CD4-positive, alpha-beta T cell treated with Interleukin-1 beta for 1 hour (primary cell): ENCODE measurements around the gene KRT85.

Source experiments
- DNase-seq, 2 donors: peaks; one replicate each; pipeline ENCODE4 v3.0.0-alpha.2; 2020 to 2022

Gene KRT85

GRCh38 chr12:52394836-52395405 is 27.6 kb upstream of the KRT85 start:
- no peak for DNase-seq

GRCh38 chr12:52392465-52393007 is 25.3 kb upstream of the KRT85 start:
- no peak for DNase-seq

- no peak for DNase-seq
Observed at GRCh38 chr12:52391618-52392002, 24.3 kb upstream of the KRT85 start.

GRCh38 chr12:52390739-52391617 is 23.7 kb upstream of the KRT85 start:
- DNase-seq = peak in 1 of 2 donors; percentile 6

GRCh38 chr12:52389313-52390207 is 22.3 kb upstream of the KRT85 start:
- no peak for DNase-seq

GRCh38 chr12:52387859-52388258 is 20.6 kb upstream of the KRT85 start:
- no peak for DNase-seq

- no peak for DNase-seq
Observed at GRCh38 chr12:52385226-52385702, 18.0 kb upstream of the KRT85 start, which contains the start of gene KRT84. Gene KRT84, minus strand, starts transcription at chr12:52385652. Its CDS starts 67 bp downstream, at chr12:52385585.

- no peak for DNase-seq
Observed at GRCh38 chr12:52383331-52383730, 16.1 kb upstream of the KRT85 start.

GRCh38 chr12:52382854-52383253 is 15.6 kb upstream of the KRT85 start:
- no peak for DNase-seq

- DNase-seq = no peak
Observed at GRCh38 chr12:52381206-52381605, 13.9 kb upstream of the KRT85 start.

- no peak for DNase-seq
Observed at GRCh38 chr12:52380271-52380694, 13.0 kb upstream of the KRT85 start.

GRCh38 chr12:52379536-52379935 is 12.3 kb upstream of the KRT85 start:
- no peak for DNase-seq

GRCh38 chr12:52378091-52378490 is 10.8 kb upstream of the KRT85 start:
- DNase-seq = no peak

GRCh38 chr12:52377266-52377665 is 10.0 kb upstream of the KRT85 start:
- no peak for DNase-seq

GRCh38 chr12:52372216-52373154 is 5.2 kb upstream of the KRT85 start:
- DNase-seq = peak; percentile 51 to 55

GRCh38 chr12:52371716-52372115 is 4.4 kb upstream of the KRT85 start:
- no peak for DNase-seq

- DNase-seq = no peak
Observed at GRCh38 chr12:52370926-52371608, 3.8 kb upstream of the KRT85 start.

GRCh38 chr12:52369809-52370208 is 2.5 kb upstream of the KRT85 start:
- DNase-seq = no peak

GRCh38 chr12:52369211-52369610 is 1.9 kb upstream of the KRT85 start:
- DNase-seq = no peak

GRCh38 chr12:52368508-52368907 is 1.2 kb upstream of the KRT85 start:
- no peak for DNase-seq

GRCh38 chr12:52367876-52368275 is 595 bp upstream of the KRT85 start:
- no peak for DNase-seq
